HG02571 (cell line): ENCODE data around the gene CFAP54.
A peak's percentile ranks its signal among the peaks of the same experiment; 100 is the strongest.
"Not testable (repeated sequence)": the region's sequence is repeated elsewhere in the genome, so short reads cannot be mapped to it uniquely, and the experiment has no call there.

ENCODE experiments used
- ATAC-seq: cut with Tn5 transposase; IDR thresholded peaks from one replicate; pipeline ENCODE4 v1.9.1; 2021; ENCODE audit warnings: mild to moderate bottlenecking, moderate library complexity; ENCODE audit not compliant: unreplicated experiment

The CFAP54 gene, protein sequence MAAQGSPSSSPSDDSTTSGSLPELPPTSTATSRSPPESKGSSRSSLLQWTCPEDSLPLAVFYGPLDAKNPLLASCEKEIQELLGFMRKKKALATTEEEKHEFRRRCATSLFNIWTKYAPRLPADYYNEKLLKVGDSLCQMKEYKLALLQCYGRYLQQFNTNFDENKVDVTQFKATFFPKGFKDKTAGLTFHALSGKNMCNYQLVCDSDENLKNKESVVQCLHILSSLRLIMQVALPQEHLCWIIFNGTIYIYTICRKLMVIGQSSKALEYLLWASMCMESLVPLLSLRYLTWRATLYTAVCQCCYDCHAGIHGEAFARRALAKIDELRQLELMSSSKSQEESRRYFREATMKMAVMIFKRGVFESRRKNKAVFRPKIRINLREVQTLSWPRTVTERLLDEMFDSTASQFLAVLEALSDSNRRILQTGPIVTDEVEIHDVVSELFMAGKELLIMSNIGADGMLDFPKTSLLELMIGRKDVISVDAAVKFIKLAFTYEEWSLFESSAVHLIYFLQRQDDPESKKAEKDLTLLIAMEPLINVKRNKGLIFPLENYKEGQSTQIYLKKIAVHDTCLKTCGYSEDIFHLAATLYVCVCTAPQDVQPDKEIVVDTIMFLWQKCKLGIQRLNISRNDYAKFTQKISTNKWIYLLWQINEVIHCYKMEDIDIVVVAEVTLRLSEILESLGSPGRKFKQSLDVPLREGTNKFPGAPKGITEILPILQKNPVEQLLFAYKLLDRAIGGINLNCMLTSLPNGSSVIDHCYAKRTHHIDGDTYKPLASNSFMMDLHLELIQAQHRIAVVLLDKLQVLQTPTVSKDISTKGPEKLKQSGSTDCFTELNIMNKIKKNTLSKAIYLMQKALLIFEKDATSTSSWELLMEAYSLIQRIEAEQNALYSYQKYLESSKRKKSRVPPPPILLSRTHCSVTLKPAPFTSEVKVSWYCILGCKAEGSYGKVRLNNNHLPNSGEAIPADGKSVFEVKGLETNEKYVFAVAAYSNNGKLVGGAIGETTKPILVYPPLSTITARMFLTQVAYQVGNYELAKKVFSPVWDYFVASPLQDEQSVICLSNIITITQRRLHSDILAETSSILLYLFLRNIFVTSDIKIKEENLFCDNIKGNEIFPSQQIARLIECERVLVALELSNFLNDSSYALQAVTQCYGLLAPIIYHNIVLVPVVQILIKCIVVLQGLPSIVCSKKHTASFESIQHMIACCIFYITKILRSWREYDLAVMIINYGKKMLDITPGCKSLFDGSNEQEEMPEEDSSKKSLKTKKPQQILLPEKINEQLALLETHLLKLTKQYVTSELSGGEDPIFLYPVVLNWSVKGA (N-terminal part only)

DNA sequence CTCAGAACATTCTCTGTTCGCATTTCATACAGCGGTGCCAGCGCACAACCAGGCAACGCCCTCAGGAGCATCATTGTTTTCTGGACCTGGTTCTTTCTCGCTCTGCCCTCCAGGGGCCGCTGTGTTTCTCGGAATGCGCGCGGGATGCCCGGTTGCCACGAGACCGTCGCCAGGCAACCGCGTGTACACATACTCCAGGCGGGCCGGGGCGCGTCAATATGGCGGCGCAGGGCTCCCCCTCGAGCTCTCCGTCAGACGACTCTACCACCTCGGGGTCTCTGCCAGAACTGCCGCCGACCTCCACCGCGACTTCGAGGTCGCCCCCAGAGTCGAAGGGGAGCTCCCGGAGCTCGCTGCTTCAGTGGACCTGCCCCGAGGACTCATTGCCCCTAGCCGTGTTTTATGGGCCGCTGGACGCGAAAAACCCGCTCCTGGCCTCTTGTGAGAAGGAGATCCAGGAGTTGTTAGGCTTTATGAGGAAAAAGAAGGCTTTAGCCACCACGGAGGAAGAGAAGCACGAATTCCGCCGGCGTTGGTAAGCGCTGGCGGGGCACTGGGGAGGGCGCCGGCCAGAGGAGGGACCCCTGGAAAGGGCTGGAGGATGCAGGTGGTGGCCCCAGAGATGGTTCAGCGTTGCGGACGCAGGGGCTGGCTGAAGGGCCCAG is at the start of gene CFAP54:
Gene CFAP54 (plus strand): TSS at position 186 of the 665 bp plus-strand sequence. CDS start 33 bp downstream, at position 219.
- peak; percentile 94 for ATAC-seq

DNA sequence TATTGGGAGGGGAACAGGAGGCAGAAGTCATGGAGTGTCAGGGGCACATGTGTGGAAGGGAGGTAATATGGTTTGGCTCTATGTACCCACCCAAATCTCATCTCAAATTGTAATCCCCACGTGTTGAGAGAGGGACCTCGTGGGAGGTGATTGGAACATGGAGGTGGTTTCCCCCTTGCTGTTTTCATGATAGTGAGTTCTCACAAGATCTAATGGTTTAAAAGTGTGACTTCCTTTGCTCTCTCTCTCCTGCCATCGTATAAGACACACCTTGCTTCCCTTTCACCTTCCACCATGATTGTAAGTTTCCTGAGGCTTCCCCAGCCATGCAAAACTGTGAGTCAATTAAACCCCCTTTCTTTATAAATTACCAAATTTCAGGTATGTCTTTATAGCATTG is 47.6 kb upstream of the CFAP54 start:
- no peak for ATAC-seq

DNA sequence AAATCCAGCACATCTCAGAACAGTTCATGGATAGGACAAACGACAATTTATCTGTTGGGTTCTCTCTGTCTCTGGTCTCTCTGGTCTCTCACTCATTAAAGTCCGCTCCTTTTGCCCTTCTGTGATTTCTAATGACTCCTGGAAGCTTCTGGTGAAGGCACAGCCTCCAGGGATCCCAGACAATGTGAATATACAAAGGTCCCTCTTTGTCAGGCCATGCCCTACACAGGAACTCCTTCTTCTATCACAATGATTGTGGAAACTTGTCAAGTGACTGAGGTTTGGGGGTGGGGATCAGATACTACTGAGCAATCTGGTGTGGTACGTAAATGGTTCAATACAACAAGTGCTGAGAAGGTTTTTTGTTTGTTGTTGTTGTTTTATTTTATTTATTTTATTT is 46.5 kb upstream of the CFAP54 start:
- ATAC-seq = no peak

DNA sequence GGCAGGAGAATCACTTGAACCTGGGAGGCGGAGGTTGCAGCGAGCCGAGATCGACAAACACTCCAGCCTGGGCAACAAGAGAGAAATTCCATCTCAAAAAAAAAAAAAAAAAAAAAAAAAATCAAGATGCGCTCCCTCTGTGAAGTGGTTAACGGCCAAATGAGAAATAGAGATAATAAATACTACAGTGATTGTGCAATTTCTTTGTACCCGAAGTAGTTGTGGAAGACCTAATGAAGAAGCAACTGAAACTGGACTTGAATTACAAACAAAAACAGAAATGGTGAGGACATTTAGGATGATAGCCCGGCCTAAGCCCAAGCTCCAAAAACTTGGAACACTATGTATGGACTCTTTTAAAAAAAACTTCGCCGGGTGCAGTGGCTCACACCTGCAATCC is 45.0 kb upstream of the CFAP54 start:
- no peak for ATAC-seq

DNA sequence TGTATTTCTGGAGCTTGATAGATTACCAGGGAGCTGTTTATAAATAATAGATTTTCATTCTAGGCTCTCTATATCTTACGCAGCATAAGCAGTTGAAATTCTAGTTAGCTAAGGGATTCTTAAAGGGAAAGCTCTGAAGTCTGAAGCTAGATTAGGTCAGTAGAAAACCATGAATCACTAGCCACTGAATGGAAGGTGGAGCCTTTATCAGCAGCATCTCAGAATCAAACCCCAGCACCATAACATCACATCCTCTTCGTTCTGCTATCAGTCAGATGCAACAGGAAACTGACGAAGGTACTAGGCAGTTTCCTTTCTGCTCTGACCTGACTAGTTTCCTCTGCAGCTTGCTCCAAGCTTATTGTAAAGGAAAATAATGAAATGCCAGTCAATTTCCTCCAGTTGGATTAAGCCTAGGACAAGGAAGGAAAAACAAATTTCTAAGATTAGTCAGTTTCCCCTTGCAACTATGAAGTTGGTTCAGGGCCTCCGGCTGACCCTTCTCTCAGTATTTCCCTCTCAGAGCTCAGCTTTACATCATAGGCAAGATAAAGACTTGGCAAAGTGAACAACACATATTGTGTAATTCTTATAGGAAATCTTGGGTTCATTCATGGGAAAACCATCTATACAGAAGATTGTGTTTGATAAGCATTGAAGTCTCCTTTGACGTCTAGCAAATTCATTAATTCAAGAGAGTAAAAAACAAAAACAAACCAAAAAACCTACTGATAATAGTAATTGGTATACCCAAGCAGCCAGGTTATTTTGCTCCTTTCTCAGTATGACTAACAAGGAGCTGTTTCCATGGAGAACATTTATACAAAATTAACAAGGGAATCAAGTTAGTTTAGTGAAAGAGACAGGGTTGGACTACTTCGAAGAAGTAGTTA is 43.4 kb upstream of the CFAP54 start:
- ATAC-seq = peak; percentile 68

DNA sequence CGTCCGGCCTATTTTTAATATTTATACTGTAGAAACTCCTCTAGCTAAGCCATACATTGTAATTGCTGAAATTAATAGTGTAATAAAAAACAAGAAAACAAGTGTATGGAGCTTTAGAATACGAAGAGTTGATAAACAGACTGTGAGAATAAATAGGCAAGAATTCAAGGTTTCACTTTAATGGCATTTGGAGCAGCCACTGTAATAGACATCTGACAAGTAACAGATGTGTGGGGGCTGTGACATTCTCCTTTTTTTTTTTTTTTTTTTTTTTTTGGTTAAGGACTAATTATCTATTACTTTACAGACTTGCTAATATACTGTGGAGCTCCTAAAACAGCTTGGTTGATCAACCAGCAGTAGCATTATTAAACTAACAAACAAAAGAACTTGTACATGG is 42.1 kb upstream of the CFAP54 start:
- ATAC-seq = no peak

DNA sequence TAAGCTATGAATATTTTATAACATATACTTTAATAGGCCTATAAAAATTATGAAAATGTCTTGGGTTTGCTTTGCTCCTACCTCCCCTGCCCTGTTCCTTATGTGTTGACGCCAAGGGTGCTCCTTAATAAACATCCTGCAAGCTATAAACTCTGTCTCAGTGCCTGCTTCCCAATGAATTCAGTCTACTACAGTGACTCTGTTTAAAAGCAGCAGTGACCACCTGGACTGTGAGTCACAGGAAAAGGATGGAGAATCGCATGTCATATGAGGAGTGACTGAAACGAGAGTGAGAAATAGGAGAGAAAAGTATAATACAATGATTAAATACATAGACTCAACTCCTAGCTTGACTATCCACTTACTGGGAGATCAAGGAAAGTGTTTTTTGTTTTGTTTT is 41.1 kb upstream of the CFAP54 start:
- ATAC-seq = no peak

DNA sequence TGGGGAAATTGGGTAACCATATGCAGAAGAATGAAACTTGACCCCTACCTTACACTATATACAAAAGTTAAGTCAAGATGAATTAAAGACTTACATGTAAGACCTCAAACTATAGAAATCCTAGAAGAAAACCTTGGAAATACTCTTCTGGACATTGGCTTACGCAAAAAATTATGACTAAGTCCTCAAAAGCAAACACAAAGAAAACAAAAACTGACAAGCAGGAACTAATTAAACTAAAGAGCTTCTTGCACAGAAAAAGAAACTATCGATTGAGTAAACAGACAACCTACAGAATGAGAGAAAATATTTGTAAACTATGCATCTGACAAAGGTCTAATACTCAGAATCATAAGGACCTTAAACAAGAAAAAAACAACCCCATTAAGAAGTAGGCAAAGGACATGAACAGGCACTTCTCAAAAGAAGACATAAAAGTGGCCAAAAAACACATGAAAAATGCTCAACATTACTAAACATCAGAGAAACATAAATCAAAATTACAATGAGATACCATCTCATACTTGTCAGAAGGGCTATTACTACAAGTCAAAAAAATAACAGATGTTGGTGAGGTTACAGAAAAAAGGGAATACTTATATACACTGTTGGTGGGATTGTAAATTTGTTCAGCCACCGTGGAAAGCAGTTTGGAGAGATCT is 37.0 kb upstream of the CFAP54 start:
- ATAC-seq = no peak

DNA sequence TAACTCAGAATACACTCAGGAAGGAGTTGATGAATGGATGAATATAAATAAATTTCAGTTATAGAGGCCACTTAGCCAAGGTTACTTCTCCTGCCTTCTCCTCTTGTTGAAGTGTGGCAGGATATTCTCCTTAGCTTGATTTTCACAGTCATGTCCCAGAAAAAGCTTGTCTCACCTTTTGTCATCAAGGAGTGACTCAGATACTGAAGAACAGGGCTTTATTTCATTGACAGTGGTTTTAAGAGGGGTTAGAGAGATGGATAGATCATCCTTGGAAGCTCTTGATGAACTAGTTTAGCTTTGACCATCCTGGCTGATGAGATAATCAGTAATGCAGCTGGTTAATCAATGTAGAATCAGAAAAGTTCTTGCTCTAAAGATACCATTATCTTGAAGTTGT is 35.0 kb upstream of the CFAP54 start:
- no peak for ATAC-seq

DNA sequence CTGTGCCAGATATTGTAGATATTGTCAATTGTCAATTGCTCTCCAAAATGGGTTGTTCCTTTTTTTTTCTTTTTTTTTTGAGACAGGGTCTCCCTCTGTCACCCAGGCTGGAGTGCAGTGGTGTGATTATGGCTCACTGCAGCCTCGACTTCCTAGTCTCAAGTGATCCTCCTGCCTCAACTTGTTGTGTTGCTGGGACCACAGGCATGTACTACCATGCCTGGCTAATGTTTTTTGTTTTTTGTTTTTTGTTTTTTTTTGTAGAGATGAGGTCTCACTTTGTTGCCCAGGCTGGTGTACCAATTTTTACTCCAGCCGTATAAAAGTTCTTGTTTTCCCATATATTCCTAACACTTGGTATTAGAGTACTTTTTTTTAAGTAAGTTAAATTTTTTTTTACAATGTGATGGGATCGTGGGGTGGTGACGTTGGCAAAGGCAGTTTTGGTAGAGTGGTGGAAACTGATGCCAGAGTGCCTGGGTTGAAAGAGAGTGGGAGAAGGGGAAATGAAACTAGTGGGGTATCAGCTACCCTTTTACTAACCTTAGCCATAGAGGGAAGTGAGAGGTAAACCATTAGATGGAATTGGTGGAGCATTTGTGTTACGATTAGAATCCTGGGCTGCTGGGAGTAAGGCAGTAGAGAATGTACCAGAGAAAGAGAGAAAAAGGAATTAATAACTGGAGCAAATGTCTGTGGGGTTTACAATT is 33.0 kb upstream of the CFAP54 start:
- peak; percentile 86 for ATAC-seq

DNA sequence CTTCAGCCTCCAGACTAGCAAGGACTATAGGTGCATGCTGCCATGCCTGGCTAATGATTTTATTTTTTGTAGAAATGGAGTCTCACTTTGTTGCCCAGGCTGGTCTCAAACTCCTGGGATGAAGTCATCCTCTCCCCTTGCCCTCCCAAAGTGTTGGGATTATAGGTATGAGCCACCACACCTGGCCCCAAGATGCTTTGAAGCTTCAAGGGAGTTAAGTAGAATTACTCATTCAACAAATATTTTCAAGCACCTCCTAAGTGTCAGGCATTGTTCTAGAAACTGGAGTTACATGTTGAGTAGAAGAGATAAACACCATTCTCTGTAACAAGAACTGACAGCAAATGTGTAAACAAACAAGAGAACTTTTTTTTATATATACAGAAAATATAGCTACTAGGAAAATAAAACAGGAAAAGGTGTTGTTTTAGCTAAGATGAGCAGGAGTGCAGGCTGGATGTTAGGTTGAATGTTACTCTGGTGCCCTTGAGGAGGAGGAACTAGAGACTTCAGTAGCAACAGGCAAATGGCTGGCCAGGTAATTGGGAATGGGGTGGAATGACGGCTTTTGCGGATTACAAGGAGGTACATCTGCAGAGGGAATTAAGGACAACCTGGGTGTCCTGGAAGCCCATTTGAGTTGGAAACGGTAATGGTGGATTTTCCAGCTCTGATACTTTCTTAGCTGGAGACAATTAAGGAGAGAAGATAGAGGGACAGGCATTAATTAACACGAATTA is 32.0 kb upstream of the CFAP54 start:
- no peak for ATAC-seq

DNA sequence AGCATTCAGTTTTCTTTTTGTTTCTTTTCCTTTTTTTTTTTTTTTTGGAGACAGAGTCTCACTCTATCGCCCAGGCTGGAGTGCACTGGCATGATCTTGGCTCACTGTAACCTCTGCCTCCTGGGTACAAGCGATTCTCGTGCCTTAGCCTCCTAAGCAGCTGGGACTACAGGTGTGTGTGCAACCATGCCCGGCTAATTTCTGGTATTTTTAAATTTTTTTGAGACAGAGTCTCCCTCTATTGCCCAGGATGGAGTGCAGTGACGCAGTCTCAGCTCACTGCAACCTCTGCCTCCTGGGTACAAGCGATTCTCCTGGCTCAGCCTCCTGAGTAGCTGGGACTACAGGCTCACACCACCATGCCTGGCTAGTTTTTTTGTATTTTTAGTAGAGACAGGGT is 30.1 kb upstream of the CFAP54 start:
- not testable (repeated sequence) for ATAC-seq

DNA sequence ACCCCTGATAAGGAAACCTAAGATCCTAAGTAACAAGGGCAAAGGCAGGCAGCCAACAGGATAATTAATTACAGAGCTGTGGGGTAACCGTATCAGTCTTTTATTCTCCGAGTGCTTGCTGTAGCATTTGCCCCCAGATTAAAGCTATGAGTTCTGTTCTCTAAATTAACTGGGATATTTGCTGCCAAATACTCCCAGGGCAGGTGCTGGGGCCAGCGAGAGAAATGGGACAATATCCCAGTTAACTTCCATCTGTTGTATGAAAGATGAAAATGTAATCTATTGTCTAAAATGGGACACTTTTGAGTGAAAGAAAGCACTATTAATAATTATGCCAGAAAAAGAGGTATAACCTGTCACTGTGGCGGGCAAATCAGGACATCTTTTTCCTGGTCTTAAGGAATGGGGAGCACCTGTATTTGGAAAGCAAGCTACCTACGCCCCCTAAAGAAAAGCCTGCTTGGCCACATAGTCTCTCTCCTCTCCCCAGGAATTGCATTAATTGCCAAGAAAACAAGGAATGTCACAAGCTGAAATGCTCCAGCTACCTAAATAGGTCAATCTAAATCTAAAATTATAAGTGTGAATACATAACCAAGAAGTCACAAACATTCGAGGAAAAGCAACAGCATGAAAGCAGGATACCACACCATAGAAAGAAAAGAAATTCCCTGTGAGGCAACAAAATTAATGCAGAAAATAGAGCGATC is 26.7 kb upstream of the CFAP54 start:
- ATAC-seq = no peak

DNA sequence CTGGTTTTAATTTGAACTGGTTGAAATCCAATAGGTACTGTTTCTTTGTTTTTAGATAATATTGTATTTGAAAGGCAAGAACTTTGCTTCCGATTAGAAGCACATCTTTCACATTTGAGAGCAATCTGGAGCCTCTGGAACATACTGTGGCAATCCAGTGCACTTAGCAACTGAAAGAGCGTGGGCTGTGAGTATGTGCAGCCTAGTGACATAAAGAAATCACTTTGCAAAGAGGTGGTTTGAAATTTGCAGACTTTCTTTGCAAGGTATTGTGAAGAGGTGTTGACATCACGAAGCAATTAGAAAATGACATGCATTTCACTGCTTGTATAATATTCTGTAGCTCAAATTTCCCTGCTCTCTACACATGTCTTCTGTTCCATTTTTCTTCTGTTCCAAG is 23.5 kb upstream of the CFAP54 start:
- no peak for ATAC-seq

DNA sequence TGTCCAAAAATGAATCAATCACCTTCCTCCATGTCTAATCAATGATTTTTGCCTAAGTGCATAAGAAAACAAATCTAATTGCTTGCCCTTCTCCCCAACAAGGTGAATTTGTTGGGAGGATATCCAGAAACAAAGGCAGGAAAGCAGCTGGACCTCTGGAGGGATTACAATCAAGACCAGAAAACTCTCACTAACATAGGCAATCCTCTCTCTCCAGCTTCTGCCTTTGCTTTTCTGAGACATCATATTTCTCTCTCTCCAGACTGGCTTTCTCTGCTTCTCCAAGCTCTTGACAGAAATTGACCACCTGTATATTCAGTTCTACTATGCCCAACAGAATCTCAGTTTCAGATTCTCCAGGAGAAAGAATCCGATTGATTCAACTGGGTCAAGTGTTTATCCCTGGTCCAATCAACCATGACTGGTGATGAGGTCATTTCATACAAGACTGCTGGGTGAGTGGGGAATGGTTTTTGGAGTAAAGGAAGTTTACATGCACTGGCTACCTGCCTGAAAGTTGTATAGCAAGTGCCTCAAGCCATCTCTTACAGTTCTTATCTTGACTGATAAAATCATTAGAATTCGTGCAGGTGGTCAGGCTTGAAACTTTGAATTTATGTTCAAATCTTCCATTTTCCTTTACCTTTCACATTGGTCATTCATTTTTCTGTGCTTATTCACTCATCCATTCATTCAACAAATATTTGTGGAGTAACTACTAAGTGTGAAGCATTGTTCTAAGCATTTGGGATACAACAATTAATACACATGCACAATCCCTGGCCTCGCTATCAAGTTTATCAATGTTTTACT is 22.2 kb upstream of the CFAP54 start:
- no peak for ATAC-seq

DNA sequence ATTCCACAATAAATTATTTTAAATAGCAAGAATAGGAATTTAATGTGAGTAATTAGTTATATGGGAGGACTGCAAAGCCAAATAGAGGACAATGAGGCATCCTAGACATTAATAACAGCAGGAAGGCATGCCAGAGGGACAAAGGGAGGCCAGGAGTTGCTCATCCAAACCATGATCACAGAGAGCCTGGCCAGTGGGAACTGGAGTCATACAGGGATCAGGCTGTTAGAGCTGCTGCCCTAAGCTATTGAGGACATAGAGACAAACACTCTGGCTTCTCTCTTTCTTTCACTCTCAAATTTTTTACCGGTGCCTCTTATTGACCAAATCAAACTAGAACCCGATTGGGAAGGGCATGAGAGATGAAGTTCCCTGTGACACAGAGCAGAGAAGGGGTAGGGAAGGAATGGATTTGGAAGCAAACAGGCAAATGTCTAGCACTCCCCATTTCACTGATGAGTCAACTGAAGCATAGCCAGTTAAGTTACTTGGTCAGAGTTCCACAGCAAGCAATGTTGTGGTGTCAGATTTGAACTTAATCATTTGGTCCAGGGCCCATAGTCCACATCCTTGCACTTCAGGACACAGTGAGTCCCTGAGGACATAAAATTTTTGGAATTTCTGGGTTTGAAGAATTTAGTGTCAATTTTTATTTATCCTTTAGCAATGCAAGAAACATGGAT is 17.9 kb upstream of the CFAP54 start:
- ATAC-seq = no peak
